ENCODE results near the gene ADD3. TPM values are rescaled to one million over a fixed set of nuclear protein-coding genes. Genes with fewer than 3 reads are reported as not detected.
"Not testable (repeated sequence)": the region's sequence is repeated elsewhere in the genome, so short reads cannot be mapped to it uniquely, and the experiment has no call there.

The ADD3 gene
- total RNA-seq, 2 experiments from 2014 or later = 124 to 206 TPM

DNA sequence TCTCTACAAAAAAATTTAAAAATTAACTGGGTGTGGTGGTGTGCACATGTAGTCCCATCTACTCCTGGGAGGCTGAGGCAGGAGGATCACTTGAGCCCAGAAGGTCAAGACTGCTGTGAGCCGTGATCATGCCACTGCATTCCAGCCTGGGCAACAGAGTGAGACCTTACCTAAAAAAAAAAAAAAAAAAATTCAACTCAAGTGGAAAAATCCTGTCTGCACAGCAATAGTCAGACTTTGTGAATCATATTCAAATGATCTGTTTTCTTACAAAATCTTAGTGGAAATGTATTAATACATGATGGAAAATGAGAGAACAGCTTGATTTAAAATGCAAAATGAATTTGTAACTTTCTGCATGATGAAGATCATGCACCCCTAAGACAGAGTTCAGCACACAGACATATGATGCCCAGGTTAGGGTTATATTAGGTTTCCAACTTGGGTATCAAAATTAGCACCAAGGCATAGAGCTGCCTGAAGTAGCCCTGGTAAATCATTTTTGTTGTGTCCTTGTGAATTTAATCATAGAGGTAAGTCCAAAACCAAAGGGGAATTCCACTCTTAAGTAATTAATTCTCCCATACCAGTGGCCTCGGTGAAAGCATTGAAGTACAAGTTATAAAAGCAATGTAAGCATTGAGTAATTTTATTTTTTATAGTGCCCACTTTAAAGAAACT, 93.8 kb downstream of the ADD3 start:
- no peak overlapping the region for H3K4me3 Mint-ChIP-seq
- H3K9me3 Mint-ChIP-seq (ENCODE audit: low read depth) = no peaks in the 10 kb centered on the region
- DNase-seq = no peak
- no peaks in the 10 kb centered on the region for H3K27me3 Mint-ChIP-seq
- H3K27ac Mint-ChIP-seq = no peak overlapping the region
- CTCF ChIA-PET = no interaction called here
- peaks cover 43% of the 10 kb centered on the region for H3K36me3 Mint-ChIP-seq
- peaks cover 23% of the 10 kb centered on the region for H3K4me1 Mint-ChIP-seq
- no peak for ATAC-seq

GRCh38 chr10:110103921-110104461, 96.2 kb downstream of the ADD3 start:
- Mint-ChIP-seq H3K27ac (no peak overlapping the region), H3K36me3 (peaks cover 57% of the 10 kb centered on the region), H3K4me3 (no peak overlapping the region), H3K9me3 (ENCODE audit: low read depth) (no peaks in the 10 kb centered on the region), H3K27me3 (no peaks in the 10 kb centered on the region), H3K4me1 (peaks cover 23% of the 10 kb centered on the region)
- ATAC-seq (no peak), DNase-seq (no peak)
- CTCF ChIA-PET = interaction anchor here (1.2 to 2.2 kb wide), 2 partner anchors 34 to 57 kb away, joined by 4 to 5 read pairs; no protein-coding TSS in a partner anchor

- CTCF ChIA-PET = interaction anchor here (1.0 kb wide), 1 partner anchor 90 kb away, joined by 3 read pairs; no protein-coding TSS in a partner anchor
- Mint-ChIP-seq H3K4me1 (peaks cover 17% of the 10 kb centered on the region), H3K27me3 (no peaks in the 10 kb centered on the region), H3K27ac (no peak overlapping the region), H3K36me3 (peaks cover 63% of the 10 kb centered on the region), H3K9me3 (ENCODE audit: low read depth) (no peaks in the 10 kb centered on the region), H3K4me3 (no peak overlapping the region)
- no peak for ATAC-seq
- no peak for DNase-seq
Observed at GRCh38 chr10:110105873-110106272, 98.1 kb downstream of the ADD3 start.

- Mint-ChIP-seq H3K27ac (no peak overlapping the region), H3K4me1 (peaks cover 7% of the 10 kb centered on the region), H3K9me3 (ENCODE audit: low read depth) (no peaks in the 10 kb centered on the region), H3K27me3 (no peaks in the 10 kb centered on the region), H3K36me3 (peaks cover 57% of the 10 kb centered on the region), H3K4me3 (no peak overlapping the region)
- CTCF ChIA-PET = interaction anchor here (1.3 to 1.7 kb wide), 2 partner anchors 8 to 131 kb away, joined by 3 to 4 read pairs; no protein-coding TSS in a partner anchor
- no peak for DNase-seq
- no peak for ATAC-seq
Observed at GRCh38 chr10:110107430-110107829, 99.6 kb downstream of the ADD3 start.

GRCh38 chr10:110107887-110108286, 100.1 kb downstream of the ADD3 start:
- ATAC-seq (no peak), DNase-seq (no peak)
- Mint-ChIP-seq H3K27ac (no peak overlapping the region), H3K4me1 (peaks cover 7% of the 10 kb centered on the region), H3K36me3 (peaks cover 60% of the 10 kb centered on the region), H3K27me3 (no peaks in the 10 kb centered on the region), H3K9me3 (ENCODE audit: low read depth) (no peaks in the 10 kb centered on the region), H3K4me3 (no peak overlapping the region)
- CTCF ChIA-PET = interaction anchor here (1.3 to 1.7 kb wide), 2 partner anchors 9 to 132 kb away, joined by 3 to 4 read pairs; no protein-coding TSS in a partner anchor

DNA sequence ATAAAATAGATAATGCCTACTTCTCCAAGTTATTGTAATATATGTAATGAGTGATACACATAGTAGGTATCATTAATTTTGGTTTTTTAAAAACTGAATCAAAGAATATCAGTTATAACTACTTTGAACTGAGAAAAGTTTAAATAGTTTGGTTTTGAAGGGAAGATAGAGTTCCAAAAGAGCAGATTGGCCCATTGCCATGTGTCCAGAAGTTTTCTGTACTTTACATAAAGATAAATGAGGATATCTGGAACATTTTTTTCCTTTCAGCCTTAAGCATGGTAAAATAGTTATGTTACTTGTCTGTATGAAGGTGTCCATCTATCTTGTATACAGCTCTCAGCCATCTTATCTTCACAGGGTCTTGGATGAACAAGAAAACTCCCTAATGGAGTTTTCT, 101.7 kb downstream of the ADD3 start:
- DNase-seq (no peak), ATAC-seq (no peak)
- Mint-ChIP-seq H3K4me1 (no peaks in the 10 kb centered on the region), H3K27ac (no peak overlapping the region), H3K36me3 (peaks cover 62% of the 10 kb centered on the region), H3K9me3 (ENCODE audit: low read depth) (no peaks in the 10 kb centered on the region), H3K4me3 (no peak overlapping the region), H3K27me3 (no peaks in the 10 kb centered on the region)
- CTCF ChIA-PET = interaction anchor here (0.7 to 1.8 kb wide), 3 partner anchors 40 to 225 kb away, joined by 3 to 4 read pairs (median 4); no protein-coding TSS in a partner anchor

DNA sequence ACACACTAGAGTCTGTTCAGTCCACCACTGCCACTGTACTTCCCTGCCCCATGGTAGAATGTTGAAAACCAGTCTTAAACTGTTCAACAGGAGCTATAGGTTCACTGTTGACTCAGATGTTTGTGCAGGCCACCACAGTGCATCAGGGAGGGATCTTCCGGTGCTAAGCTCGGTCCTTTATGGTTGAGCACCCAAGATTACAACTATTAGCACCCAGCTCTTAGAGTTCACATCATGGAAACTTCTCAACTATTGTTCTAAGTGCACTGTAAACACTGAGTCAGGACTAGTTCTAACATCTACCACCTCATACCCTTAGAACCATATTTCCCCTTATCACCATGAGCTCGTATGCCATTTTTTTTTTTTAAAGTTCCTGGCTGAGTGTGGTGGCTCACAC, 102.6 kb downstream of the ADD3 start:
- DNase-seq = no peak
- no peak overlapping the region for H3K4me3 Mint-ChIP-seq
- H3K4me1 Mint-ChIP-seq = no peaks in the 10 kb centered on the region
- CTCF ChIA-PET = interaction anchor here (1.8 kb wide), 1 partner anchor 226 kb away, joined by 4 read pairs; no protein-coding TSS in a partner anchor
- no peak for ATAC-seq
- no peak overlapping the region for H3K27ac Mint-ChIP-seq
- no peaks in the 10 kb centered on the region for H3K27me3 Mint-ChIP-seq
- no peaks in the 10 kb centered on the region for H3K9me3 Mint-ChIP-seq (ENCODE audit: low read depth)
- H3K36me3 Mint-ChIP-seq = peaks cover 64% of the 10 kb centered on the region

DNA sequence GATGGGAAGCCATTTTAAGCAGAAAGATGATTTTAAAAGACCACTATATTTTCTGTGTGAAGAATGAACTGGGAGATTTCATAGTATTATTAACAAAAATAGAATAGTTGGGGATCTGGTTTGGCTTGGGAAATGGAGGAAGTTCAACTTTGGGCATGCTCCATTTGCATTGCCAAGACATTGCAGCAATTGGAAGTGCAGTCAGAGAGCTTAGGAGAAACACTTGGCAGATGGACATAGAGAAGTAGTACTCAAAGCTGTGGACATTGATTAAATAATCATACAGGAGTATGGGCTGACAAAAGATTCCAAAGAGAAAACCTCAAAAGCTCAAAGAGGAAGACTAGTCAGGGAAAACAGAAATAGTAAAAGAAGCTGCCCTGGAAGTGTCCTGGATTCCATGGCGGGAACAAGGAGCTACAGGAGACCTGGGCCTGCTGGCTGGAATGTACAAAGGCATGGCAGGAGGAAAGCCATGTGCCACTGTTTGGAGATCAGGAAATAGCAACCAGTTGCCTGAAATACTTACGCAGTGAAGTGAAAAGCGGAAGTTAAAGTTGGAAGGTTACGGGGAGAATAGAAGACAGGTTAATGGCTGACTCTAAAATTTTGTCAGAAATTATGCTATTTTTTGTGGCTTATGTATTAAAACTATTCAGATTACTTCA, 106.0 kb downstream of the ADD3 start:
- Mint-ChIP-seq H3K4me1 (no peaks in the 10 kb centered on the region), H3K27ac (no peak overlapping the region), H3K36me3 (peaks cover 66% of the 10 kb centered on the region), H3K9me3 (ENCODE audit: low read depth) (no peaks in the 10 kb centered on the region), H3K4me3 (no peak overlapping the region), H3K27me3 (no peaks in the 10 kb centered on the region)
- DNase-seq (no peak), ATAC-seq (no peak)
- CTCF ChIA-PET = no interaction called here

- not testable (repeated sequence) for H3K27me3 Mint-ChIP-seq; H3K4me1 Mint-ChIP-seq; DNase-seq; H3K9me3 Mint-ChIP-seq (ENCODE audit: low read depth); ATAC-seq; H3K27ac Mint-ChIP-seq; H3K4me3 Mint-ChIP-seq
- H3K36me3 Mint-ChIP-seq = peaks cover 69% of the 10 kb centered on the region
- CTCF ChIA-PET = interaction anchor here (0.7 kb wide), 1 partner anchor 143 kb away, joined by 5 read pairs; no protein-coding TSS in a partner anchor
Observed at GRCh38 chr10:110114668-110115067, 106.9 kb downstream of the ADD3 start.

DNA sequence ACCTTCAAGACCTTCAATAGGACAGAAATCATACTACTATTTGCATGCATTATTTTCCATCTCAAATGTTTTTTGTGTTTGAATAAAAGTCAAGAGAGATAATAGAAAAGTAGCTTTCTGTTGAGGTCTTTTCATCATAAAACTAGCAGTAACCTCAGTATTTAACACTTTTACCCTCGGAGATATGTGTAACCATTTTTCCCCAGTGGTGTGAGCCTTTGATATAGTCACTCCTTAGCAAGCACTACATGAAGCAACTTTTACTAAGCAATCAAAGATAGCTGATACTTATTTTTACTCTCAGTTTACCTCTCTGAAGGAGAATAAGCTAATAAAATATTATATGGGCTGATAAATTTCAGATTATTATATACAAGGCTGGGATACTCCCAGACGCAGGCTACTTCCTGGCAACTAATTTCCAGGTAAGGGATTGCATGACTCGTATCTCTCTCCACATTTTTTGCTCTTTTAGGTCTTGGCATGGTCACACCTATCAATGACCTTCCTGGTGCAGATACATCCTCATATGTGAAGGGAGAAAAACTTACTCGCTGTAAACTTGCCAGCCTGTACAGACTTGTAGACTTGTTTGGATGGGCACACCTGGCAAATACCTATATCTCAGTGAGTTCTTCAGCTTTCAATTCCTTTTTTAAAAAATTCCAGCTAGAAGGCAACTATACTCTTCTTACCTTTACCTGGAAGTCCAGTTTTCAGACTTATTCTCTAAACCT, 108.2 kb downstream of the ADD3 start:
- H3K4me3 Mint-ChIP-seq = no peak overlapping the region
- CTCF ChIA-PET = interaction anchor here (1.0 kb wide), 1 partner anchor 232 kb away, joined by 3 read pairs; no protein-coding TSS in a partner anchor
- no peaks in the 10 kb centered on the region for H3K27me3 Mint-ChIP-seq
- peaks cover 65% of the 10 kb centered on the region for H3K36me3 Mint-ChIP-seq
- ATAC-seq (no peak), DNase-seq (no peak)
- H3K9me3 Mint-ChIP-seq (ENCODE audit: low read depth) = no peaks in the 10 kb centered on the region
- H3K4me1 Mint-ChIP-seq = no peaks in the 10 kb centered on the region
- H3K27ac Mint-ChIP-seq = no peak overlapping the region

DNA sequence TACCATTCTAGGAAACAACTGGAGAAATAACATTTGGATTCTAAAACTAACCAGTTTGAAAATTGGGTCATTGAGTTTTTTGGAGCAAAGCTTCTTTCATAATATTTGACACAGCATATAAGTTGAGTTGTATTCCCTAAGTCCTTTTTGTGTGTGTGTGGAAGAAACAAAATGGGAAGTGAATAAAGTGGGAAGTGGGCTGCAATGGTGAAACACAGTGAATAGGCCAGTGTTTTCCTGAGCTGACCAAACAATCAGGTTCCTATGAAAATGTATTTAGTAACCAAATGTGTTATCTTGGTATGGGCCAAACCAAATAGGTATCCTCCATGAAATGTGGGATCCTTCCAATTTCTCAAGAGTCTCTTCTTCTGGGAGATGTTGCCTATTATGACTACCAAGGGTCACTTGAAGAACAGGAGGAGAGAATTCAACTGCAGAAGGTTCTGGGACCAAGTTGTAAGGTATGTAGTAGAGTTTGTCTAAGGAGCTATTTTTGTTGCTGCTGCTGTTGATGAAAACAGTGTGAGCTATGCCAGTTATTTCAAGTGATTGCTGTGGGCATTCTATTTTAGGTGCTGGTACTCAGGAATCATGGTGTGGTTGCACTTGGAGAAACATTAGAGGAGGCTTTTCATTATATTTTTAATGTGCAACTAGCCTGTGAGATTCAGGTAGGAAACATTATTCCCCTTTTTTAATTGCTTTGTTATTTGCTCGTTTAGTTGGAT, 111.3 kb downstream of the ADD3 start:
- H3K4me3 Mint-ChIP-seq = no peak overlapping the region
- DNase-seq (no peak), ATAC-seq (no peak)
- no peaks in the 10 kb centered on the region for H3K27me3 Mint-ChIP-seq
- CTCF ChIA-PET = interaction anchor here (1.4 to 1.8 kb wide), 3 partner anchors 89 to 235 kb away, joined by 3 to 6 read pairs (median 4); no protein-coding TSS in a partner anchor
- H3K4me1 Mint-ChIP-seq = no peaks in the 10 kb centered on the region
- peaks cover 71% of the 10 kb centered on the region for H3K36me3 Mint-ChIP-seq
- no peak overlapping the region for H3K27ac Mint-ChIP-seq
- H3K9me3 Mint-ChIP-seq (ENCODE audit: low read depth) = no peaks in the 10 kb centered on the region

- H3K9me3 Mint-ChIP-seq (ENCODE audit: low read depth) = no peaks in the 10 kb centered on the region
- H3K4me1 Mint-ChIP-seq = no peaks in the 10 kb centered on the region
- H3K27me3 Mint-ChIP-seq = no peaks in the 10 kb centered on the region
- CTCF ChIA-PET = no interaction called here
- peaks cover 68% of the 10 kb centered on the region for H3K36me3 Mint-ChIP-seq
- ATAC-seq (no peak), DNase-seq (no peak)
- H3K4me3 Mint-ChIP-seq = no peak overlapping the region
- H3K27ac Mint-ChIP-seq = no peak overlapping the region
Observed at GRCh38 chr10:110123594-110123993, 115.8 kb downstream of the ADD3 start.
